Activated B cell treated with CpG ODN at 0.5 μM for 24 hours (primary cell): ENCODE data around the gene TMEM217. TPM values are rescaled to one million over a fixed set of nuclear protein-coding genes. Genes with fewer than 3 reads are reported as not detected.

Experiments
- ATAC-seq: fragments of 200-7000 bp; cut with Tn5 transposase; one replicate; pipeline ENCODE4 v1.10.0; 2021; ENCODE audit warnings: low read depth, mild to moderate bottlenecking, moderate library complexity
- CTCF ChIA-PET: fragments of 350-600 bp; sonication (Branson Sonifier 250); formaldehyde crosslinking; loops from one replicate; lab custom pipeline; 2021; ENCODE audit warnings: antibody characterized with exemption; lab: Charles Lee
- POLR2A ChIA-PET: fragments of 350-600 bp; sonication (Branson Sonifier 250); formaldehyde crosslinking; loops from one replicate; lab custom pipeline; 2021; ENCODE audit warnings: antibody characterized with exemption; lab: Charles Lee
- DNase-seq: peaks from one replicate; pipeline ENCODE4 v3.0.0; 2022
- H3K27ac Mint-ChIP-seq: one replicate; pipeline ENCODE4 v1.8.0; 2020; ENCODE audit warnings: mixed read lengths
- H3K27me3 Mint-ChIP-seq: one replicate; pipeline ENCODE4 v1.8.0; 2021; ENCODE audit warnings: mixed read lengths
- H3K36me3 Mint-ChIP-seq: one replicate; pipeline ENCODE4 v1.8.0; 2021; ENCODE audit warnings: low read depth, mixed read lengths
- H3K4me1 Mint-ChIP-seq: one replicate; pipeline ENCODE4 v1.8.0; 2021; ENCODE audit warnings: mixed read lengths
- H3K4me3 Mint-ChIP-seq: one replicate; pipeline ENCODE4 v1.8.0; 2020; ENCODE audit warnings: mild to moderate bottlenecking, mixed read lengths
- H3K9me3 Mint-ChIP-seq: one replicate; pipeline ENCODE4 v1.8.0; 2020; ENCODE audit warnings: mixed read lengths
- CTCF ChIP-seq: fragments of 200-600 bp; IDR thresholded peaks from one replicate; pipeline ENCODE4 v1.8.0; 2022; ENCODE audit warnings: antibody characterized with exemption, mild to moderate bottlenecking
- intact Hi-C: fragments of 100-400 bp; cut with micrococcal nuclease; formaldehyde crosslinking; loops from one replicate; pipeline ENCODE4 v1.15.1; 2024
- total RNA-seq: library from RNA; stranded (reverse); gene quantifications from 2 replicates; pipeline ENCODE4 v1.2.3, GENCODE V29; 2022

TMEM217 gene
- total RNA-seq, 1 donor from 2014 or later = 1.0 TPM

DNA sequence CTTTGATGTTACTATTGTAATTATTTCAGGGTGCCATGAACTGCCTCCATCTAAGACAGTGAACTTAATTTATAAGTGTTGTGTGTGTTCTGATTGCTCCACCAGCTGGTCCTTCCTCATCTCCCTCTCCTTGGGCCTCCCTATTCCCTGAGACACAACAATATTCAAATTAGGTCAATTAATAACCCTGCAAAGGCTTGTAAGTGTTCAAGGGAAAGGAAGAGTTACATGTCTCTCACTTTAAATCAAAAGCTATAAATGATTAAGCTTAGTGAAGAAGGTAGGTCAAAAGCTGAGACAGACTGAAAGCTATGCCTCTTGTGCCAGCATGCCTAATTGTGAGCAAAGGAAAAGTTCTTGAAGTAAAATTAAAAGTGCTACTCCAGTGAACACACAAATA, 35.5 kb upstream of the TMEM217 start:
- no peak overlapping the region for H3K27ac Mint-ChIP-seq
- POLR2A ChIA-PET = no interaction called here

GRCh38 chr6:37289931-37290330, 32.0 kb upstream of the TMEM217 start:
- ATAC-seq = no peak
- peaks cover 9% of the 10 kb centered on the region for H3K4me1 Mint-ChIP-seq
- no peak overlapping the region for H3K4me3 Mint-ChIP-seq
- DNase-seq = no peak
- H3K36me3 Mint-ChIP-seq = peaks cover 73% of the 10 kb centered on the region
- ChIA-PET CTCF (no interaction called here), POLR2A (interaction anchor here (0.6 kb wide), 1 partner anchor 1289 kb away, joined by 3 read pairs; no protein-coding TSS in a partner anchor)
- intact Hi-C loops = no loop called here
- TF ChIP-seq CTCF = no peak
- H3K27me3 Mint-ChIP-seq = no peaks in the 10 kb centered on the region
- H3K9me3 Mint-ChIP-seq = no peaks in the 10 kb centered on the region
- no peak overlapping the region for H3K27ac Mint-ChIP-seq

More for the DNA sequence above, 35.5 kb upstream of the TMEM217 start:
- Mint-ChIP-seq H3K4me3 (no peak overlapping the region), H3K9me3 (no peaks in the 10 kb centered on the region), H3K27me3 (no peaks in the 10 kb centered on the region), H3K36me3 (peaks cover 70% of the 10 kb centered on the region), H3K4me1 (no peaks in the 10 kb centered on the region)
- CTCF ChIA-PET = no interaction called here
- ATAC-seq = no peak
- no peak for DNase-seq
- no peak for TF ChIP-seq CTCF
- intact Hi-C loops = no loop called here

- Mint-ChIP-seq H3K27me3 (no peaks in the 10 kb centered on the region), H3K4me3 (no peak overlapping the region), H3K36me3 (peaks cover 80% of the 10 kb centered on the region), H3K4me1 (peaks cover 10% of the 10 kb centered on the region), H3K27ac (no peak overlapping the region), H3K9me3 (no peaks in the 10 kb centered on the region)
- CTCF ChIA-PET = no interaction called here
- intact Hi-C loops = no loop called here
- no peak for TF ChIP-seq CTCF
- no peak for DNase-seq
- no peak for ATAC-seq
- POLR2A ChIA-PET = no interaction called here
These were observed 30.3 kb upstream of the TMEM217 start for GRCh38 chr6:37288247-37288646.

GRCh38 chr6:37287519-37288157, 29.7 kb upstream of the TMEM217 start:
- CTCF ChIA-PET = no interaction called here

GRCh38 chr6:37285861-37286311, 27.9 kb upstream of the TMEM217 start:
- ATAC-seq (peak; percentile 45), DNase-seq (no peak)
- Mint-ChIP-seq H3K27me3 (no peaks in the 10 kb centered on the region), H3K9me3 (no peaks in the 10 kb centered on the region), H3K27ac (no peak overlapping the region), H3K4me3 (no peak overlapping the region), H3K4me1 (peaks cover 10% of the 10 kb centered on the region), H3K36me3 (peaks cover 81% of the 10 kb centered on the region)
- TF ChIP-seq CTCF = no peak
- intact Hi-C loops = no loop called here
- CTCF ChIA-PET = no interaction called here
- POLR2A ChIA-PET = no interaction called here

More at GRCh38 chr6:37287519-37288157, 29.7 kb upstream of the TMEM217 start:
- TF ChIP-seq CTCF = no peak
- no peak overlapping the region for H3K27ac Mint-ChIP-seq
- ATAC-seq (no peak), DNase-seq (no peak)
- peaks cover 10% of the 10 kb centered on the region for H3K4me1 Mint-ChIP-seq
- POLR2A ChIA-PET = no interaction called here
- H3K9me3 Mint-ChIP-seq = no peaks in the 10 kb centered on the region
- H3K27me3 Mint-ChIP-seq = no peaks in the 10 kb centered on the region
- peaks cover 82% of the 10 kb centered on the region for H3K36me3 Mint-ChIP-seq
- intact Hi-C loops = no loop called here
- H3K4me3 Mint-ChIP-seq = no peak overlapping the region
